C4-2B (cell line): ENCODE data around the gene GRAMD1C.

Experiments
- CTCF ChIP-seq: fragments of 450-650 bp; conservative IDR thresholded peaks from 2 replicates; pipeline ENCODE4 v1.5.1; 2017; ENCODE audit warnings: mild to moderate bottlenecking
- ZFX ChIP-seq: fragments of 450-650 bp; IDR thresholded peaks from 2 replicates; pipeline ENCODE4 v1.6.1; 2017

- no peak for TF ChIP-seq CTCF
- TF ChIP-seq ZFX = no peak
Observed at GRCh38 chr3:113947372-113948014, 108.9 kb downstream of the GRAMD1C start, which contains the start of gene ZDHHC23.
